Measurements from ENCODE around the gene DLG2. TPM values are rescaled to one million over a fixed set of nuclear protein-coding genes. Genes with fewer than 3 reads are reported as not detected.

DLG2 gene
- total RNA-seq, 4 donors from 2014 or later: 0.18 to 8.3 (median 2.5) TPM

GRCh38 chr11:84214557-84214956 lies 1412.6 kb downstream of the DLG2 start:
- no peaks in the 10 kb centered on the region for H3K9me3 ChIP-seq
- H3K4me1 ChIP-seq: no peaks in the 10 kb centered on the region
- no peaks in the 10 kb centered on the region for H3K27me3 ChIP-seq
- TF ChIP-seq CTCF (IDR thresholded peaks at IDR 0.05) (no peak), POLR2A (IDR thresholded peaks at IDR 0.05) (no peak)
- no peaks in the 10 kb centered on the region for H3K36me3 ChIP-seq
- H3K4me3 ChIP-seq: no peak overlapping the region
- H3K27ac ChIP-seq: no peak overlapping the region
- DNase-seq: no peak

- Histone ChIP-seq H3K4me3 (no peak overlapping the region), H3K9me3 (no peaks in the 10 kb centered on the region), H3K36me3 (no peaks in the 10 kb centered on the region), H3K4me1 (no peaks in the 10 kb centered on the region), H3K27ac (no peak overlapping the region), H3K27me3 (no peaks in the 10 kb centered on the region)
- no peak for DNase-seq
- no peak for TF ChIP-seq CTCF (IDR thresholded peaks at IDR 0.05)
- TF ChIP-seq POLR2A (IDR thresholded peaks at IDR 0.05): no peak
Observed at GRCh38 chr11:84212468-84213390, 1414.4 kb downstream of the DLG2 start.

- H3K4me3 ChIP-seq: no peak overlapping the region
- TF ChIP-seq CTCF (IDR thresholded peaks at IDR 0.05) (no peak), POLR2A (IDR thresholded peaks at IDR 0.05) (no peak)
- H3K4me1 ChIP-seq: no peaks in the 10 kb centered on the region
- no peaks in the 10 kb centered on the region for H3K36me3 ChIP-seq
- H3K9me3 ChIP-seq: no peaks in the 10 kb centered on the region
- H3K27ac ChIP-seq: no peak overlapping the region
- H3K27me3 ChIP-seq: no peaks in the 10 kb centered on the region
- no peak for DNase-seq
Observed at GRCh38 chr11:84211896-84212295, 1415.2 kb downstream of the DLG2 start.

- H3K36me3 ChIP-seq: no peaks in the 10 kb centered on the region
- peaks cover 0 to 3% (median 0%) of the 10 kb centered on the region in 4 donors for H3K9me3 ChIP-seq
- H3K4me3 ChIP-seq: no peak overlapping the region
- no peaks in the 10 kb centered on the region for H3K27me3 ChIP-seq
- no peak overlapping the region for H3K27ac ChIP-seq
- TF ChIP-seq CTCF (IDR thresholded peaks at IDR 0.05) (no peak), POLR2A (IDR thresholded peaks at IDR 0.05) (no peak)
- DNase-seq: peak in 1 of 3 donors; percentile 33
- H3K4me1 ChIP-seq: no peaks in the 10 kb centered on the region
Observed at GRCh38 chr11:84194696-84195095, 1432.4 kb downstream of the DLG2 start.

- H3K9me3 ChIP-seq: peaks cover 0 to 3% (median 0%) of the 10 kb centered on the region in 4 donors
- H3K36me3 ChIP-seq: no peaks in the 10 kb centered on the region
- H3K4me3 ChIP-seq: no peak overlapping the region
- no peak overlapping the region for H3K27ac ChIP-seq
- TF ChIP-seq CTCF (IDR thresholded peaks at IDR 0.05) (no peak), POLR2A (IDR thresholded peaks at IDR 0.05) (no peak)
- H3K27me3 ChIP-seq: no peaks in the 10 kb centered on the region
- no peak for DNase-seq
- no peaks in the 10 kb centered on the region for H3K4me1 ChIP-seq
Observed at GRCh38 chr11:84193706-84194105, 1433.4 kb downstream of the DLG2 start.
